PC-9 (cell line): ENCODE measurements around the gene NOC2L. TPM values are rescaled to one million over a fixed set of nuclear protein-coding genes. Genes with fewer than 3 reads are reported as not detected.

ENCODE experiments used
- BruUV-seq: library from RNA; stranded (reverse); fragments of 400-500 nt; replicated peaks from 2 replicates; lab custom pipeline; 2021; lab: Mats Ljungman, UMichigan
- CTCF ChIA-PET: fragments of 300-600 bp; sonication (Branson Sonifier 250); formaldehyde crosslinking; loops from one replicate; lab custom pipeline; 2022; ENCODE audit warnings: antibody characterized with exemption; lab: Charles Lee
- POLR2A ChIA-PET: fragments of 300-600 bp; sonication (Branson Sonifier 250); formaldehyde crosslinking; loops from one replicate; lab custom pipeline; 2022; ENCODE audit warnings: antibody characterized with exemption; ENCODE audit not compliant: unreplicated experiment; lab: Charles Lee
- DNase-seq, 2 experiments: peaks; one replicate each; pipeline versions ENCODE4 v3.0.0 to v3.0.0-alpha.2; 2015 to 2022; ENCODE audit warnings: mixed read lengths in 1 of 2
- H2AFZ ChIP-seq: fragments of 200-600 bp; sonication (generic); 2 replicates; pipeline ENCODE4 v1.8.1; 2017; ENCODE audit warnings: antibody characterized with exemption
- H3F3A ChIP-seq: fragments of 200-600 bp; sonication (generic); 2 replicates; pipeline ENCODE4 v1.8.1; 2017; ENCODE audit warnings: antibody characterized with exemption, mild to moderate bottlenecking, low read depth; ENCODE audit not compliant: insufficient read depth
- H3K27ac ChIP-seq: fragments of 200-600 bp; sonication (generic); 2 replicates; pipeline ENCODE4 v1.6.1; 2016; ENCODE audit warnings: mixed run types
- H3K27me3 ChIP-seq: fragments of 200-600 bp; sonication (generic); 2 replicates; pipeline ENCODE4 v1.6.1; 2016; ENCODE audit warnings: low read depth, mixed run types; ENCODE audit not compliant: insufficient read depth
- H3K36me3 ChIP-seq: fragments of 200-600 bp; sonication (generic); 2 replicates; pipeline ENCODE4 v1.6.1; 2016; ENCODE audit warnings: low read depth, mixed run types
- H3K4me1 ChIP-seq: fragments of 200-600 bp; sonication (generic); replicated peaks from 2 replicates; pipeline ENCODE4 v1.6.1; 2016; ENCODE audit warnings: mixed run types; ENCODE audit not compliant: insufficient read depth
- H3K4me2 ChIP-seq: fragments of 200-600 bp; sonication (generic); 2 replicates; pipeline ENCODE4 v1.6.1; 2017; ENCODE audit warnings: mixed run types
- H3K4me3 ChIP-seq: fragments of 200-600 bp; sonication (generic); 2 replicates; pipeline ENCODE4 v1.6.1; 2016; ENCODE audit warnings: mixed run types
- H3K79me2 ChIP-seq: fragments of 200-600 bp; sonication (generic); 2 replicates; pipeline ENCODE4 v1.6.1; 2017; ENCODE audit warnings: low read depth, mixed run types
- H3K9me2 ChIP-seq: fragments of 200-600 bp; sonication (generic); 2 replicates; pipeline ENCODE4 v1.8.1; 2017; ENCODE audit warnings: mild to moderate bottlenecking; ENCODE audit not compliant: insufficient read depth
- H3K9me3 ChIP-seq: fragments of 200-600 bp; sonication (generic); 2 replicates; pipeline ENCODE4 v1.8.1; 2016; ENCODE audit warnings: low read depth; ENCODE audit not compliant: insufficient read depth
- H4K20me1 ChIP-seq: fragments of 200-600 bp; sonication (generic); 2 replicates; pipeline ENCODE4 v1.8.1; 2017; ENCODE audit not compliant: insufficient read depth
- CTCF ChIP-seq: fragments of 200-600 bp; sonication (generic); conservative IDR thresholded peaks from 2 replicates; pipeline ENCODE4 v1.6.1; 2017; ENCODE audit warnings: mixed run types, antibody characterized with exemption, mild to moderate bottlenecking, moderate library complexity
- EZH2 ChIP-seq: fragments of 200-600 bp; sonication (generic); IDR thresholded peaks from 2 replicates; pipeline ENCODE4 v1.8.0; 2017; ENCODE audit warnings: antibody characterized with exemption, low read depth
- intact Hi-C: fragments of 100-400 bp; cut with micrococcal nuclease; formaldehyde crosslinking; loops from one replicate; pipeline ENCODE4 v1.10.0; 2022; ENCODE audit not compliant: unreplicated experiment
- total RNA-seq: library from RNA; stranded (reverse); gene quantifications from 2 replicates; pipeline ENCODE4 v1.2.3, GENCODE V29; 2021

NOC2L gene
- total RNA-seq, 1 experiment from 2014 or later, result 86.4 TPM

GRCh38 chr1:925561-926421, 33.3 kb downstream of the NOC2L start:
- H3K27me3 ChIP-seq, result peaks cover 26% of the 10 kb centered on the region
- peak overlapping the region; percentile 79 for H3K4me2 ChIP-seq
- no peaks in the 10 kb centered on the region for H3K9me3 ChIP-seq
- no peaks in the 10 kb centered on the region; the same call in 1 of the 2 replicates for H4K20me1 ChIP-seq
- intact Hi-C loops, result no loop called here
- H3K27ac ChIP-seq, result no peak overlapping the region
- no peaks in the 10 kb centered on the region for H3K9me2 ChIP-seq
- H3K4me1 ChIP-seq, result peaks cover 6% of the 10 kb centered on the region
- POLR2A ChIA-PET, result interaction anchor here (0.7 kb wide), 1 partner anchor 15 kb away, joined by 3 read pairs; no protein-coding TSS in a partner anchor
- BruUV-seq, result no TSS peak
- TF ChIP-seq EZH2 (no peak), CTCF (no peak)
- no peaks in the 10 kb centered on the region for H3K36me3 ChIP-seq
- DNase-seq, result no peak
- no peaks in the 10 kb centered on the region for H3K79me2 ChIP-seq
- H3K4me3 ChIP-seq, result no peak overlapping the region
- no peak overlapping the region for H2AFZ ChIP-seq
- peaks cover 6% of the 10 kb centered on the region; the same call in 1 of the 2 replicates for H3F3A ChIP-seq
- CTCF ChIA-PET, result no interaction called here

- ChIA-PET POLR2A (no interaction called here), CTCF (no interaction called here)
- Histone ChIP-seq H3K4me3 (peak overlapping the region; percentile 55), H3K27ac (no peak overlapping the region), H3K4me2 (peak overlapping the region; percentile 79), H2AFZ (peak overlapping the region; percentile 73; the same call in 1 of the 2 replicates), H3K9me2 (no peaks in the 10 kb centered on the region), H3K9me3 (no peaks in the 10 kb centered on the region), H3F3A (peaks cover 12% of the 10 kb centered on the region; the same call in 1 of the 2 replicates), H3K4me1 (peaks cover 15% of the 10 kb centered on the region), H3K79me2 (no peaks in the 10 kb centered on the region), H3K36me3 (no peaks in the 10 kb centered on the region), H3K27me3 (peaks cover 28% of the 10 kb centered on the region), H4K20me1 (no peaks in the 10 kb centered on the region; the same call in 1 of the 2 replicates)
- no peak for TF ChIP-seq CTCF
- TF ChIP-seq EZH2, result peak; percentile 95
- intact Hi-C loops, result no loop called here
- peak in 1 of 2 experiments; percentile 53 for DNase-seq
- no TSS peak for BruUV-seq
Measured at GRCh38 chr1:924656-925560, 34.1 kb downstream of the NOC2L start.

- H3K9me3 ChIP-seq, result no peaks in the 10 kb centered on the region
- H3K27me3 ChIP-seq, result peaks cover 34% of the 10 kb centered on the region
- H3K9me2 ChIP-seq, result no peaks in the 10 kb centered on the region
- TF ChIP-seq CTCF (no peak), EZH2 (no peak)
- no TSS peak for BruUV-seq
- H3F3A ChIP-seq, result peaks cover 12% of the 10 kb centered on the region; the same call in 1 of the 2 replicates
- no peaks in the 10 kb centered on the region for H3K79me2 ChIP-seq
- no peak overlapping the region for H3K27ac ChIP-seq
- POLR2A ChIA-PET, result no interaction called here
- intact Hi-C loops, result no loop called here
- no peaks in the 10 kb centered on the region for H3K36me3 ChIP-seq
- H3K4me2 ChIP-seq, result peak overlapping the region; percentile 79
- H4K20me1 ChIP-seq, result no peaks in the 10 kb centered on the region; the same call in 1 of the 2 replicates
- no peak for DNase-seq
- peak overlapping the region; percentile 73; the same call in 1 of the 2 replicates for H2AFZ ChIP-seq
- CTCF ChIA-PET, result no interaction called here
- peak overlapping the region; percentile 55; the same call in 1 of the 2 replicates for H3K4me3 ChIP-seq
- peaks cover 19% of the 10 kb centered on the region for H3K4me1 ChIP-seq
Measured at GRCh38 chr1:923991-924655, 34.9 kb downstream of the NOC2L start.
